K562 (cell line): Measurements from ENCODE around the gene HS3ST4. TPM values are rescaled to one million over a fixed set of nuclear protein-coding genes. Genes with fewer than 3 reads are reported as not detected.

Experiments
- MAZ ChIP-seq, 2 experiments: fragments of 450-650 bp in 1 of 2; sonication (generic) in 1 of 2; formaldehyde crosslinking; IDR thresholded peaks in 1 of 2; conservative IDR thresholded peaks in 1 of 2; 2 replicates each; pipeline versions ENCODE4 v1.4.0 to v1.5.0; 2020; ENCODE audit warnings: mild to moderate bottlenecking in 1 of 2, missing genetic modification reagents in 1 of 2
- microRNA counts: library from miRNA; unstranded; fragments of <30 nt; microRNA quantifications from one replicate; lab custom pipeline; 2016
- microRNA-seq: library from miRNA; unstranded; fragments of <30 nt; microRNA quantifications from one replicate; pipeline ENCODE4, GENCODE V29; 2018; ENCODE audit warnings: borderline microRNAs expressed
- polyA plus RNA-seq, 8 experiments: library from polyadenylated mRNA; depleted of rRNA in 4 of 8; stranded (reverse) in 5 of 8; unstranded in 3 of 8; fragments of >200 nt; fragmentation: Nextera tagmentation in 2 of 8; fragmentation: Illumina TruSeq in 1 of 8; extraction: Ambion mirVana in 2 of 8; extraction: Trizol in 1 of 8; gene quantifications; 2 replicates each; pipeline versions ENCODE4 v1.2.1 to v1.2.3, GENCODE V29; 2011 to 2014; ENCODE audit warnings: inconsistent platforms in 1 of 8, missing spikeins in 1 of 8
- small RNA-seq: library from RNA; depleted of rRNA; stranded (forward); fragments of <200 nt; gene quantifications from one replicate; pipeline ENCODE3, GENCODE V24; 2014
- total RNA-seq, 7 experiments: library from RNA; depleted of rRNA in 6 of 7; stranded (reverse); fragments of >200 nt in 6 of 7; fragmentation: Illumina TruSeq in 2 of 7; extraction: Trizol in 2 of 7; gene quantifications; 2 replicates each; pipeline versions ENCODE4 v1.2.1 to v1.2.3, GENCODE V29; 2011 to 2021; ENCODE audit warnings: low replicate concordance in 1 of 7
- TF ChIP-seq, protein P1 (sequence below): fragments of 200-800 bp; sonication (Bioruptor generic); IDR thresholded peaks from 2 replicates; pipeline ENCODE4 v1.6.1; 2016; ENCODE audit warnings: missing genetic modification characterization, missing compliant biosample characterization

The HS3ST4 gene
- total and polyA plus RNA-seq, 9 of the 15 experiments (the other 6 are each of a cell fraction or from before 2014, with no cell fraction given), result not detected

- TF ChIP-seq, protein P1, sequence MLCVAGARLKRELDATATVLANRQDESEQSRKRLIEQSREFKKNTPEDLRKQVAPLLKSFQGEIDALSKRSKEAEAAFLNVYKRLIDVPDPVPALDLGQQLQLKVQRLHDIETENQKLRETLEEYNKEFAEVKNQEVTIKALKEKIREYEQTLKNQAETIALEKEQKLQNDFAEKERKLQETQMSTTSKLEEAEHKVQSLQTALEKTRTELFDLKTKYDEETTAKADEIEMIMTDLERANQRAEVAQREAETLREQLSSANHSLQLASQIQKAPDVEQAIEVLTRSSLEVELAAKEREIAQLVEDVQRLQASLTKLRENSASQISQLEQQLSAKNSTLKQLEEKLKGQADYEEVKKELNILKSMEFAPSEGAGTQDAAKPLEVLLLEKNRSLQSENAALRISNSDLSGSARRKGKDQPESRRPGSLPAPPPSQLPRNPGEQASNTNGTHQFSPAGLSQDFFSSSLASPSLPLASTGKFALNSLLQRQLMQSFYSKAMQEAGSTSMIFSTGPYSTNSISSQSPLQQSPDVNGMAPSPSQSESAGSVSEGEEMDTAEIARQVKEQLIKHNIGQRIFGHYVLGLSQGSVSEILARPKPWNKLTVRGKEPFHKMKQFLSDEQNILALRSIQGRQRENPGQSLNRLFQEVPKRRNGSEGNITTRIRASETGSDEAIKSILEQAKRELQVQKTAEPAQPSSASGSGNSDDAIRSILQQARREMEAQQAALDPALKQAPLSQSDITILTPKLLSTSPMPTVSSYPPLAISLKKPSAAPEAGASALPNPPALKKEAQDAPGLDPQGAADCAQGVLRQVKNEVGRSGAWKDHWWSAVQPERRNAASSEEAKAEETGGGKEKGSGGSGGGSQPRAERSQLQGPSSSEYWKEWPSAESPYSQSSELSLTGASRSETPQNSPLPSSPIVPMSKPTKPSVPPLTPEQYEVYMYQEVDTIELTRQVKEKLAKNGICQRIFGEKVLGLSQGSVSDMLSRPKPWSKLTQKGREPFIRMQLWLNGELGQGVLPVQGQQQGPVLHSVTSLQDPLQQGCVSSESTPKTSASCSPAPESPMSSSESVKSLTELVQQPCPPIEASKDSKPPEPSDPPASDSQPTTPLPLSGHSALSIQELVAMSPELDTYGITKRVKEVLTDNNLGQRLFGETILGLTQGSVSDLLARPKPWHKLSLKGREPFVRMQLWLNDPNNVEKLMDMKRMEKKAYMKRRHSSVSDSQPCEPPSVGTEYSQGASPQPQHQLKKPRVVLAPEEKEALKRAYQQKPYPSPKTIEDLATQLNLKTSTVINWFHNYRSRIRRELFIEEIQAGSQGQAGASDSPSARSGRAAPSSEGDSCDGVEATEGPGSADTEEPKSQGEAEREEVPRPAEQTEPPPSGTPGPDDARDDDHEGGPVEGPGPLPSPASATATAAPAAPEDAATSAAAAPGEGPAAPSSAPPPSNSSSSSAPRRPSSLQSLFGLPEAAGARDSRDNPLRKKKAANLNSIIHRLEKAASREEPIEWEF (CRISPR knock-in tag), result no peak
- TF ChIP-seq MAZ (CRISPR knock-in tag; conservative IDR thresholded peaks at IDR 0.05 in 1 of 2, IDR thresholded peaks at IDR 0.05 in 1 of 2), result no peak
These were observed 494.4 kb downstream of the HS3ST4 start (continued) for GRCh38 chr16:26186091-26186615.

MicroRNAs within 50 kb of the gene (microRNA counts, 767-probe panel; counts per million panel counts)
- not detected for microRNA hsa-miR-548w (lab: Ali Mortazavi, UCI)

Small RNA genes within 50 kb of the gene (microRNA-seq; reads per million reads assigned to microRNA genes)
- not detected for gene MIR548W

Small RNA genes within 50 kb of the gene (small RNA-seq; reads per million reads assigned to genes)
- gene HMGN2P3, result not detected
- gene MIR548W, result not detected
- gene RNA5SP405, result 0.18 reads per million
